Measurements from ENCODE around the gene TOX3. TPM values are rescaled to one million over a fixed set of nuclear protein-coding genes. Genes with fewer than 3 reads are reported as not detected.

The TOX3 gene
- total and polyA plus RNA-seq, 2 of the 13 experiments (the other 11 are each of a cell fraction or from before 2014, with no cell fraction given) = 14.5 to 98.6 TPM

DNA sequence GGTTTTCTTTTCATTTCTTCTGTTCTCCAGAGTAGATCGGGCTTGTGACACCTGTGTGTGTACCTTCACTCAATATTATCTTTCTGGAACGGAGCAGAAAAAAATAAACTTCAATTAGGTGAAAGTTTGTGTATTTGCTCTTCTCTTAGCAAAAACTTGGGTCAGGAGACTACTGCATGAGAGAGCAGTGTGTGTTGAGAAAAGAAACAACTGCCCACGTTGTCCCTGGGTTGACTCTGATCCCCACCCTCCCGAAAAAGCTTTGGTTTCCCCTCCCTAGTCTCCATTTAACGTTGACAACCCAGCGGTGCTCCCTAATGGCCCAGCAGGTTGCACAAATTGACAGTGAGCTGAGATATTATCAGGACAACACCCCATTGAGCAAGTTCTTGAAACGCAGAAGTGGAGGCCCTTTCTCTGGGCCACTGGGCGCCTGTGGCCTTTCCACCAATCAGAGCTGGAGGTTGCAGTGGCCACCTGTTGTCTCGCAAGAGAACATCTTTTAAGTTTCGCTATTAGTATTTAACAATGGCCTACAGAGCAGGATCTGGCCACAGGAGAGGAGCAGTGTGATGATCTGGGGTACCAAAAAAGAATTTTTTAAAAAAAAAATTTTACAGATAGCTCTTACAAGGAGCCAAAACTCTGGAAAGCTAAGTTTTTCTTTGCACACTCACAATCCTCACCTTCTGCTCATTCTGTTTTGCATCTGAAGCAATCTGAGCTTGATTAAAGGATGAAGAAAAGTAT lies 1.5 kb upstream of the TOX3 start (continued):
- TF ChIP-seq, protein P1, sequence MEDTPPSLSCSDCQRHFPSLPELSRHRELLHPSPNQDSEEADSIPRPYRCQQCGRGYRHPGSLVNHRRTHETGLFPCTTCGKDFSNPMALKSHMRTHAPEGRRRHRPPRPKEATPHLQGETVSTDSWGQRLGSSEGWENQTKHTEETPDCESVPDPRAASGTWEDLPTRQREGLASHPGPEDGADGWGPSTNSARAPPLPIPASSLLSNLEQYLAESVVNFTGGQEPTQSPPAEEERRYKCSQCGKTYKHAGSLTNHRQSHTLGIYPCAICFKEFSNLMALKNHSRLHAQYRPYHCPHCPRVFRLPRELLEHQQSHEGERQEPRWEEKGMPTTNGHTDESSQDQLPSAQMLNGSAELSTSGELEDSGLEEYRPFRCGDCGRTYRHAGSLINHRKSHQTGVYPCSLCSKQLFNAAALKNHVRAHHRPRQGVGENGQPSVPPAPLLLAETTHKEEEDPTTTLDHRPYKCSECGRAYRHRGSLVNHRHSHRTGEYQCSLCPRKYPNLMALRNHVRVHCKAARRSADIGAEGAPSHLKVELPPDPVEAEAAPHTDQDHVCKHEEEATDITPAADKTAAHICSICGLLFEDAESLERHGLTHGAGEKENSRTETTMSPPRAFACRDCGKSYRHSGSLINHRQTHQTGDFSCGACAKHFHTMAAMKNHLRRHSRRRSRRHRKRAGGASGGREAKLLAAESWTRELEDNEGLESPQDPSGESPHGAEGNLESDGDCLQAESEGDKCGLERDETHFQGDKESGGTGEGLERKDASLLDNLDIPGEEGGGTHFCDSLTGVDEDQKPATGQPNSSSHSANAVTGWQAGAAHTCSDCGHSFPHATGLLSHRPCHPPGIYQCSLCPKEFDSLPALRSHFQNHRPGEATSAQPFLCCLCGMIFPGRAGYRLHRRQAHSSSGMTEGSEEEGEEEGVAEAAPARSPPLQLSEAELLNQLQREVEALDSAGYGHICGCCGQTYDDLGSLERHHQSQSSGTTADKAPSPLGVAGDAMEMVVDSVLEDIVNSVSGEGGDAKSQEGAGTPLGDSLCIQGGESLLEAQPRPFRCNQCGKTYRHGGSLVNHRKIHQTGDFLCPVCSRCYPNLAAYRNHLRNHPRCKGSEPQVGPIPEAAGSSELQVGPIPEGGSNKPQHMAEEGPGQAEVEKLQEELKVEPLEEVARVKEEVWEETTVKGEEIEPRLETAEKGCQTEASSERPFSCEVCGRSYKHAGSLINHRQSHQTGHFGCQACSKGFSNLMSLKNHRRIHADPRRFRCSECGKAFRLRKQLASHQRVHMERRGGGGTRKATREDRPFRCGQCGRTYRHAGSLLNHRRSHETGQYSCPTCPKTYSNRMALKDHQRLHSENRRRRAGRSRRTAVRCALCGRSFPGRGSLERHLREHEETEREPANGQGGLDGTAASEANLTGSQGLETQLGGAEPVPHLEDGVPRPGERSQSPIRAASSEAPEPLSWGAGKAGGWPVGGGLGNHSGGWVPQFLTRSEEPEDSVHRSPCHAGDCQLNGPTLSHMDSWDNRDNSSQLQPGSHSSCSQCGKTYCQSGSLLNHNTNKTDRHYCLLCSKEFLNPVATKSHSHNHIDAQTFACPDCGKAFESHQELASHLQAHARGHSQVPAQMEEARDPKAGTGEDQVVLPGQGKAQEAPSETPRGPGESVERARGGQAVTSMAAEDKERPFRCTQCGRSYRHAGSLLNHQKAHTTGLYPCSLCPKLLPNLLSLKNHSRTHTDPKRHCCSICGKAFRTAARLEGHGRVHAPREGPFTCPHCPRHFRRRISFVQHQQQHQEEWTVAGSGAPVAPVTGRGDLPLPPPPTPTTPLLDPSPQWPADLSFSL (CRISPR knock-in tag; IDR thresholded peaks at IDR 0.05) = 0 out of 2 replicates have a peak, but pooled peaks have one; percentile 53
- no peak for TF ChIP-seq ZNF224 (CRISPR knock-in tag; IDR thresholded peaks at IDR 0.05)
- TF ChIP-seq HOXA3 (CRISPR knock-in tag; IDR thresholded peaks at IDR 0.05) = no peak
- TF ChIP-seq ZNF790 (CRISPR knock-in tag; IDR thresholded peaks at IDR 0.05; ENCODE audit: borderline replicate concordance) = no peak
- TF ChIP-seq, protein P2, sequence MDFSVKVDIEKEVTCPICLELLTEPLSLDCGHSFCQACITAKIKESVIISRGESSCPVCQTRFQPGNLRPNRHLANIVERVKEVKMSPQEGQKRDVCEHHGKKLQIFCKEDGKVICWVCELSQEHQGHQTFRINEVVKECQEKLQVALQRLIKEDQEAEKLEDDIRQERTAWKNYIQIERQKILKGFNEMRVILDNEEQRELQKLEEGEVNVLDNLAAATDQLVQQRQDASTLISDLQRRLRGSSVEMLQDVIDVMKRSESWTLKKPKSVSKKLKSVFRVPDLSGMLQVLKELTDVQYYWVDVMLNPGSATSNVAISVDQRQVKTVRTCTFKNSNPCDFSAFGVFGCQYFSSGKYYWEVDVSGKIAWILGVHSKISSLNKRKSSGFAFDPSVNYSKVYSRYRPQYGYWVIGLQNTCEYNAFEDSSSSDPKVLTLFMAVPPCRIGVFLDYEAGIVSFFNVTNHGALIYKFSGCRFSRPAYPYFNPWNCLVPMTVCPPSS (IDR thresholded peaks at IDR 0.05) = no peak
- TF ChIP-seq HES4 (CRISPR knock-in tag; IDR thresholded peaks at IDR 0.05; ENCODE audit: borderline replicate concordance) = no peak
- TF ChIP-seq FOXJ3 (CRISPR knock-in tag; IDR thresholded peaks at IDR 0.05; ENCODE audit: borderline replicate concordance) = peak; percentile 19; the same call in 1 of the 2 replicates
- no peak for TF ChIP-seq AHR (CRISPR knock-in tag; IDR thresholded peaks at IDR 0.05)
- peak; percentile 78; the same call in 1 of the 2 replicates for TF ChIP-seq ZNF644 (CRISPR knock-in tag; IDR thresholded peaks at IDR 0.05; ENCODE audit: low read depth)
- no peak for TF ChIP-seq MAF1 (CRISPR knock-in tag; IDR thresholded peaks at IDR 0.05; ENCODE audit: borderline replicate concordance)
- TF ChIP-seq ZFP1 (CRISPR knock-in tag; IDR thresholded peaks at IDR 0.05) = no peak
- TF ChIP-seq ZNF543 (CRISPR knock-in tag; IDR thresholded peaks at IDR 0.05) = peak; percentile 100
- peak; percentile 55; the same call in 1 of the 2 replicates for TF ChIP-seq ZNF292 (CRISPR knock-in tag; IDR thresholded peaks at IDR 0.05; ENCODE audit: borderline replicate concordance, low read depth)
- TF ChIP-seq, protein P3, sequence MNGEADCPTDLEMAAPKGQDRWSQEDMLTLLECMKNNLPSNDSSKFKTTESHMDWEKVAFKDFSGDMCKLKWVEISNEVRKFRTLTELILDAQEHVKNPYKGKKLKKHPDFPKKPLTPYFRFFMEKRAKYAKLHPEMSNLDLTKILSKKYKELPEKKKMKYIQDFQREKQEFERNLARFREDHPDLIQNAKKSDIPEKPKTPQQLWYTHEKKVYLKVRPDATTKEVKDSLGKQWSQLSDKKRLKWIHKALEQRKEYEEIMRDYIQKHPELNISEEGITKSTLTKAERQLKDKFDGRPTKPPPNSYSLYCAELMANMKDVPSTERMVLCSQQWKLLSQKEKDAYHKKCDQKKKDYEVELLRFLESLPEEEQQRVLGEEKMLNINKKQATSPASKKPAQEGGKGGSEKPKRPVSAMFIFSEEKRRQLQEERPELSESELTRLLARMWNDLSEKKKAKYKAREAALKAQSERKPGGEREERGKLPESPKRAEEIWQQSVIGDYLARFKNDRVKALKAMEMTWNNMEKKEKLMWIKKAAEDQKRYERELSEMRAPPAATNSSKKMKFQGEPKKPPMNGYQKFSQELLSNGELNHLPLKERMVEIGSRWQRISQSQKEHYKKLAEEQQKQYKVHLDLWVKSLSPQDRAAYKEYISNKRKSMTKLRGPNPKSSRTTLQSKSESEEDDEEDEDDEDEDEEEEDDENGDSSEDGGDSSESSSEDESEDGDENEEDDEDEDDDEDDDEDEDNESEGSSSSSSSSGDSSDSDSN (CRISPR knock-in tag; IDR thresholded peaks at IDR 0.05) = peak; percentile 53; the same call in 1 of the 2 replicates
- TF ChIP-seq BCL6 (CRISPR knock-in tag; IDR thresholded peaks at IDR 0.05) = peak; percentile 73
- no peak for TF ChIP-seq ZMYM3 (CRISPR knock-in tag; IDR thresholded peaks at IDR 0.05)
- TF ChIP-seq, protein P4, sequence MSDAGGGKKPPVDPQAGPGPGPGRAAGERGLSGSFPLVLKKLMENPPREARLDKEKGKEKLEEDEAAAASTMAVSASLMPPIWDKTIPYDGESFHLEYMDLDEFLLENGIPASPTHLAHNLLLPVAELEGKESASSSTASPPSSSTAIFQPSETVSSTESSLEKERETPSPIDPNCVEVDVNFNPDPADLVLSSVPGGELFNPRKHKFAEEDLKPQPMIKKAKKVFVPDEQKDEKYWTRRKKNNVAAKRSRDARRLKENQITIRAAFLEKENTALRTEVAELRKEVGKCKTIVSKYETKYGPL (CRISPR knock-in tag; IDR thresholded peaks at IDR 0.05) = no peak
- peak; percentile 31; the same call in 1 of the 2 replicates for TF ChIP-seq RARA (CRISPR knock-in tag; IDR thresholded peaks at IDR 0.05)
